K562 (cell line): ENCODE measurements around the gene SPINK5. TPM values are rescaled to one million over a fixed set of nuclear protein-coding genes. Genes with fewer than 3 reads are reported as not detected.

Experiments
- ATAC-seq: fragments of 200-7000 bp; cut with Tn5 transposase; 3 replicates; pipeline ENCODE4 v1.9.1; 2020; ENCODE audit warnings: moderate library complexity
- BruUV-seq: library from RNA; stranded (reverse); fragments of 400-500 nt; replicated peaks from 2 replicates; lab custom pipeline; 2021; lab: Mats Ljungman, UMichigan
- CTCF ChIA-PET: fragments of 300-600 bp; formaldehyde crosslinking; extraction: SDS; loops from one replicate; lab custom pipeline; 2021; ENCODE audit warnings: low intra/inter-chr PET ratio; lab: Yijun Ruan, JAX
- POLR2A ChIA-PET: fragments of 300-600, 350-650 bp; sonication (Branson Sonifier 250); formaldehyde crosslinking; extraction: SDS; loops from one replicate; lab custom pipeline; 2021; ENCODE audit warnings: antibody characterized with exemption, inconsistent platforms; lab: Yijun Ruan, JAX
- DNase-seq, 4 experiments: peaks; one replicate each; pipeline versions ENCODE4 v3.0.0 to v3.0.0-alpha.2; 2011 to 2018; ENCODE audit warnings: low spot score in 3 of 4, mixed read lengths in 3 of 4; ENCODE audit errors: extremely low read depth in 1 of 4
- FAIRE-seq: peaks from 2 replicates; lab custom pipeline; 2011; peaks lifted over from hg19 to GRCh38; lab: Jason Lieb, UNC
- H2AFZ ChIP-seq: 2 replicates; pipeline ENCODE4 v1.6.0; 2011; ENCODE audit warnings: low read depth, low read length, control low read depth, inconsistent platforms
- H3K27ac ChIP-seq: fragments of 200-600 bp; 3 replicates; pipeline ENCODE4 v1.8.0; 2011; ENCODE audit warnings: low read depth, mild to moderate bottlenecking, control low read depth, inconsistent platforms, low read length, moderate library complexity, mixed read lengths; ENCODE audit errors: extremely low read depth
- H3K27me3 ChIP-seq, 2 experiments: fragments of 300-600 bp in 1 of 2; 2 replicates in 1 of 2; 3 replicates in 1 of 2; pipeline versions ENCODE4 v1.6.0 to v1.8.0; 2011; ENCODE audit warnings: inconsistent platforms in 2 of 2, low read length in 2 of 2, mild to moderate bottlenecking in 1 of 2, mixed read lengths in 1 of 2, moderate library complexity in 1 of 2; ENCODE audit not compliant: control insufficient read depth in 2 of 2, insufficient read depth in 2 of 2
- H3K36me3 ChIP-seq: fragments of 300-600 bp; 3 replicates; pipeline ENCODE4 v1.8.0; 2011; ENCODE audit warnings: mild to moderate bottlenecking, low read length, inconsistent platforms; ENCODE audit not compliant: control insufficient read depth, insufficient read depth
- H3K4me1 ChIP-seq, 2 experiments: fragments of 200-600 bp in 1 of 2; replicated peaks in 1 of 2; 2 replicates in 1 of 2; 3 replicates in 1 of 2; pipeline versions ENCODE4 v1.5.1 to v1.8.0; 2011; ENCODE audit warnings: inconsistent platforms in 2 of 2, low read length in 2 of 2, mild to moderate bottlenecking in 1 of 2, mixed read lengths in 1 of 2, moderate library complexity in 1 of 2; ENCODE audit not compliant: control insufficient read depth in 2 of 2, insufficient read depth in 2 of 2
- H3K4me2 ChIP-seq: 2 replicates; pipeline ENCODE4 v1.6.1; 2011; ENCODE audit warnings: low read length, control low read depth, inconsistent platforms, mixed read lengths; ENCODE audit not compliant: insufficient read depth
- H3K4me3 ChIP-seq: fragments of 200-600 bp; sonication (generic), shearing (Covaris generic); 2 replicates; pipeline ENCODE4 v1.5.1; 2016; ENCODE audit warnings: control low read depth, inconsistent platforms
- H3K79me2 ChIP-seq: fragments of 200-600 bp; 3 replicates; pipeline ENCODE4 v1.8.0; 2011; ENCODE audit warnings: low read length, inconsistent platforms; ENCODE audit not compliant: control insufficient read depth, insufficient read depth
- H3K9ac ChIP-seq, 2 experiments: 2 replicates each; pipeline versions ENCODE4 v1.6.0 to v1.6.1; 2011; ENCODE audit warnings: low read depth in 2 of 2, low read length in 2 of 2, control low read depth in 1 of 2, inconsistent platforms in 1 of 2, mild to moderate bottlenecking in 1 of 2, mixed read lengths in 1 of 2; ENCODE audit not compliant: insufficient read depth in 1 of 2
- H3K9me1 ChIP-seq: one replicate; pipeline ENCODE4 v1.6.0; 2011; ENCODE audit warnings: inconsistent platforms, mild to moderate bottlenecking, low read length, moderate library complexity; ENCODE audit not compliant: control insufficient read depth, insufficient read depth
- H3K9me3 ChIP-seq: replicated peaks from 2 replicates; pipeline ENCODE4 v1.5.1; 2011; ENCODE audit warnings: low read depth, low read length, inconsistent platforms; ENCODE audit not compliant: control insufficient read depth, insufficient read depth
- H4K20me1 ChIP-seq: replicated peaks from 2 replicates; pipeline ENCODE4 v1.6.1; 2011; ENCODE audit warnings: low read length, inconsistent platforms, mixed read lengths; ENCODE audit not compliant: control insufficient read depth, insufficient read depth
- LCOR ChIP-seq: sonication (generic); formaldehyde crosslinking; IDR thresholded peaks from 2 replicates; pipeline ENCODE4 v1.8.0; 2022; ENCODE audit warnings: mild to moderate bottlenecking, missing genetic modification reagents
- NFRKB ChIP-seq: fragments of 450-650 bp; IDR thresholded peaks from 2 replicates; pipeline ENCODE4 v1.6.1; 2016; ENCODE audit warnings: low read depth
- NR4A1 ChIP-seq, 2 experiments: fragments of 250-450 bp in 1 of 2; fragments of 450-650 bp in 1 of 2; sonication (Bioruptor Pico) in 1 of 2; IDR thresholded peaks; 2 replicates each; pipeline versions ENCODE4 v1.4.0 to v1.6.1; 2016 to 2020; ENCODE audit warnings: mild to moderate bottlenecking in 2 of 2, missing compliant biosample characterization in 1 of 2, missing genetic modification characterization in 1 of 2, moderate library complexity in 1 of 2
- SIN3B ChIP-seq: fragments of 450-650 bp; IDR thresholded peaks from 2 replicates; pipeline ENCODE4 v1.6.1; 2017; ENCODE audit warnings: low read depth, mild to moderate bottlenecking, moderate library complexity
- SMAD1 ChIP-seq: fragments of 150-350 bp; IDR thresholded peaks from 2 replicates; pipeline ENCODE4 v1.6.1; 2014; ENCODE audit warnings: low read length, low read depth; ENCODE audit not compliant: partially characterized antibody
- SRF ChIP-seq, 2 experiments: fragments of 250-450, 450-650 bp in 1 of 2; sonication (Bioruptor Pico) in 1 of 2; sonication (generic) in 1 of 2; formaldehyde crosslinking; IDR thresholded peaks; 2 replicates each; pipeline versions ENCODE4 v1.5.0 to v1.5.1; 2020 to 2022; ENCODE audit warnings: mild to moderate bottlenecking in 1 of 2, missing genetic modification reagents in 1 of 2
- TEAD1 ChIP-seq, 2 experiments: fragments of 450-650 bp in 1 of 2; sonication (generic) in 1 of 2; formaldehyde crosslinking; IDR thresholded peaks; 2 replicates each; pipeline versions ENCODE4 v1.4.0 to v1.8.0; 2020 to 2022; ENCODE audit warnings: mild to moderate bottlenecking in 2 of 2, missing genetic modification reagents in 1 of 2
- ZNF23 ChIP-seq: fragments of 250-450 bp; sonication (Bioruptor Pico); IDR thresholded peaks from 2 replicates; pipeline ENCODE4 v1.4.0; 2020; ENCODE audit warnings: mild to moderate bottlenecking
- ZNF232 ChIP-seq: sonication (generic); formaldehyde crosslinking; IDR thresholded peaks from 2 replicates; pipeline ENCODE4 v1.8.0; 2022; ENCODE audit warnings: mild to moderate bottlenecking, missing genetic modification reagents
- ZNF766 ChIP-seq: fragments of 200-800 bp; sonication (Bioruptor generic); conservative IDR thresholded peaks from 2 replicates; pipeline ENCODE4 v1.6.1; 2016; ENCODE audit warnings: missing genetic modification characterization, missing compliant biosample characterization
- WGBS: fragments of 100-300 bp; shearing (Covaris generic); methylation state at CpG from one replicate; pipeline ENCODE4 v1.1.6; 2016; ENCODE audit warnings: low coverage, mixed read lengths; ENCODE audit not compliant: insufficient coverage; ENCODE audit errors: missing lambda C conversion rate; 5-methylcytosine and 5-hydroxymethylcytosine counted together
- in situ Hi-C: fragments of 300-500 bp; cut with MboI; formaldehyde crosslinking; loops from 4 replicates; pipeline ENCODE4 v1.15.0; 2018; ENCODE audit warnings: inconsistent platforms, mixed read lengths
- intact Hi-C: fragments of 100-400 bp; cut with micrococcal nuclease; formaldehyde crosslinking; loops from 2 replicates; pipeline ENCODE4 v1.14.2; 2022
- polyA plus RNA-seq, 8 experiments: library from polyadenylated mRNA; depleted of rRNA in 4 of 8; stranded (reverse) in 5 of 8; unstranded in 3 of 8; fragments of >200 nt; fragmentation: Nextera tagmentation in 2 of 8; fragmentation: Illumina TruSeq in 1 of 8; extraction: Ambion mirVana in 2 of 8; extraction: Trizol in 1 of 8; gene quantifications; 2 replicates each; pipeline versions ENCODE4 v1.2.1 to v1.2.3, GENCODE V29; 2011 to 2014; ENCODE audit warnings: inconsistent platforms in 1 of 8, missing spikeins in 1 of 8
- total RNA-seq, 7 experiments: library from RNA; depleted of rRNA in 6 of 7; stranded (reverse); fragments of >200 nt in 6 of 7; fragmentation: Illumina TruSeq in 2 of 7; extraction: Trizol in 2 of 7; gene quantifications; 2 replicates each; pipeline versions ENCODE4 v1.2.1 to v1.2.3, GENCODE V29; 2011 to 2021; ENCODE audit warnings: low replicate concordance in 1 of 7
- TF ChIP-seq, protein P1 (sequence below), 2 experiments: fragments of 150-350 bp in 1 of 2; IDR thresholded peaks; 2 replicates each; pipeline ENCODE4 v1.6.1; 2012 to 2016; ENCODE audit warnings: low read depth in 2 of 2, low read length in 2 of 2, mild to moderate bottlenecking in 1 of 2, moderate library complexity in 1 of 2
- TF ChIP-seq, protein P2 (sequence below): fragments of 450-650 bp; formaldehyde crosslinking; IDR thresholded peaks from 2 replicates; pipeline ENCODE4 v1.4.0; 2020; ENCODE audit warnings: mild to moderate bottlenecking

SPINK5 gene
- total and polyA plus RNA-seq, 9 of the 15 experiments (the other 6 are each of a cell fraction or from before 2014, with no cell fraction given), result 0.07 to 0.68 (median 0.16) TPM; not detected in 1

- no peak overlapping the region for H3K4me3 ChIP-seq
- ATAC-seq, result no peak
- H3K4me2 ChIP-seq, result no peak overlapping the region
- H3K9me3 ChIP-seq, result no peaks in the 10 kb centered on the region; the same call in 1 of the 2 replicates
- H3K36me3 ChIP-seq, result no peaks in the 10 kb centered on the region
- H3K9me1 ChIP-seq, result no peaks in the 10 kb centered on the region
- 5% methylated on average over 2 of the region's 2 CpGs for whole genome bisulfite sequencing
- no peak for DNase-seq
- no peak overlapping the region for H3K9ac ChIP-seq
- in situ Hi-C loops (no loop called here), intact Hi-C loops (no loop called here)
- ChIA-PET CTCF (no interaction called here), POLR2A (no interaction called here)
- H3K4me1 ChIP-seq, result no peaks in the 10 kb centered on the region
- no peak overlapping the region for H3K27ac ChIP-seq
- H3K27me3 ChIP-seq, result no peaks in the 10 kb centered on the region
- H2AFZ ChIP-seq, result no peak overlapping the region
- no peaks in the 10 kb centered on the region for H3K79me2 ChIP-seq
- TF ChIP-seq SRF (CRISPR knock-in tag; IDR thresholded peaks at IDR 0.05) (no peak), ZNF766 (CRISPR knock-in tag) (no peak), ZNF232 (CRISPR knock-in tag) (no peak), TEAD1 (CRISPR knock-in tag; IDR thresholded peaks at IDR 0.05) (no peak), NR4A1 (CRISPR knock-in tag; IDR thresholded peaks at IDR 0.05) (no peak), NR4A1 (tag; IDR thresholded peaks at IDR 0.05) (no peak), NFRKB (no peak), SIN3B (no peak), SMAD1 (no peak), LCOR (CRISPR knock-in tag) (no peak), ZNF23 (no peak)
- TF ChIP-seq, protein P1, sequence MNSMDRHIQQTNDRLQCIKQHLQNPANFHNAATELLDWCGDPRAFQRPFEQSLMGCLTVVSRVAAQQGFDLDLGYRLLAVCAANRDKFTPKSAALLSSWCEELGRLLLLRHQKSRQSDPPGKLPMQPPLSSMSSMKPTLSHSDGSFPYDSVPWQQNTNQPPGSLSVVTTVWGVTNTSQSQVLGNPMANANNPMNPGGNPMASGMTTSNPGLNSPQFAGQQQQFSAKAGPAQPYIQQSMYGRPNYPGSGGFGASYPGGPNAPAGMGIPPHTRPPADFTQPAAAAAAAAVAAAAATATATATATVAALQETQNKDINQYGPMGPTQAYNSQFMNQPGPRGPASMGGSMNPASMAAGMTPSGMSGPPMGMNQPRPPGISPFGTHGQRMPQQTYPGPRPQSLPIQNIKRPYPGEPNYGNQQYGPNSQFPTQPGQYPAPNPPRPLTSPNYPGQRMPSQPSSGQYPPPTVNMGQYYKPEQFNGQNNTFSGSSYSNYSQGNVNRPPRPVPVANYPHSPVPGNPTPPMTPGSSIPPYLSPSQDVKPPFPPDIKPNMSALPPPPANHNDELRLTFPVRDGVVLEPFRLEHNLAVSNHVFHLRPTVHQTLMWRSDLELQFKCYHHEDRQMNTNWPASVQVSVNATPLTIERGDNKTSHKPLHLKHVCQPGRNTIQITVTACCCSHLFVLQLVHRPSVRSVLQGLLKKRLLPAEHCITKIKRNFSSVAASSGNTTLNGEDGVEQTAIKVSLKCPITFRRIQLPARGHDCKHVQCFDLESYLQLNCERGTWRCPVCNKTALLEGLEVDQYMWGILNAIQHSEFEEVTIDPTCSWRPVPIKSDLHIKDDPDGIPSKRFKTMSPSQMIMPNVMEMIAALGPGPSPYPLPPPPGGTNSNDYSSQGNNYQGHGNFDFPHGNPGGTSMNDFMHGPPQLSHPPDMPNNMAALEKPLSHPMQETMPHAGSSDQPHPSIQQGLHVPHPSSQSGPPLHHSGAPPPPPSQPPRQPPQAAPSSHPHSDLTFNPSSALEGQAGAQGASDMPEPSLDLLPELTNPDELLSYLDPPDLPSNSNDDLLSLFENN (IDR thresholded peaks at IDR 0.05; ENCODE audit: low read depth in 2 of 2, low read length in 2 of 2), result no peak
- TF ChIP-seq, protein P2, sequence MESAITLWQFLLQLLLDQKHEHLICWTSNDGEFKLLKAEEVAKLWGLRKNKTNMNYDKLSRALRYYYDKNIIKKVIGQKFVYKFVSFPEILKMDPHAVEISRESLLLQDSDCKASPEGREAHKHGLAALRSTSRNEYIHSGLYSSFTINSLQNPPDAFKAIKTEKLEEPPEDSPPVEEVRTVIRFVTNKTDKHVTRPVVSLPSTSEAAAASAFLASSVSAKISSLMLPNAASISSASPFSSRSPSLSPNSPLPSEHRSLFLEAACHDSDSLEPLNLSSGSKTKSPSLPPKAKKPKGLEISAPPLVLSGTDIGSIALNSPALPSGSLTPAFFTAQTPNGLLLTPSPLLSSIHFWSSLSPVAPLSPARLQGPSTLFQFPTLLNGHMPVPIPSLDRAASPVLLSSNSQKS, result no peak
- no peaks in the 10 kb centered on the region for H4K20me1 ChIP-seq
- no TSS peak for BruUV-seq
- FAIRE-seq, result no peak
Observed at GRCh38 chr5:148075529-148075928, 11.7 kb downstream of the SPINK5 start.
